ENCODE data around the gene ULK3. TPM values are rescaled to one million over a fixed set of nuclear protein-coding genes. Genes with fewer than 3 reads are reported as not detected.

The ULK3 gene
- total RNA-seq, 1 donor from 2014 or later: 18.3 TPM

DNA sequence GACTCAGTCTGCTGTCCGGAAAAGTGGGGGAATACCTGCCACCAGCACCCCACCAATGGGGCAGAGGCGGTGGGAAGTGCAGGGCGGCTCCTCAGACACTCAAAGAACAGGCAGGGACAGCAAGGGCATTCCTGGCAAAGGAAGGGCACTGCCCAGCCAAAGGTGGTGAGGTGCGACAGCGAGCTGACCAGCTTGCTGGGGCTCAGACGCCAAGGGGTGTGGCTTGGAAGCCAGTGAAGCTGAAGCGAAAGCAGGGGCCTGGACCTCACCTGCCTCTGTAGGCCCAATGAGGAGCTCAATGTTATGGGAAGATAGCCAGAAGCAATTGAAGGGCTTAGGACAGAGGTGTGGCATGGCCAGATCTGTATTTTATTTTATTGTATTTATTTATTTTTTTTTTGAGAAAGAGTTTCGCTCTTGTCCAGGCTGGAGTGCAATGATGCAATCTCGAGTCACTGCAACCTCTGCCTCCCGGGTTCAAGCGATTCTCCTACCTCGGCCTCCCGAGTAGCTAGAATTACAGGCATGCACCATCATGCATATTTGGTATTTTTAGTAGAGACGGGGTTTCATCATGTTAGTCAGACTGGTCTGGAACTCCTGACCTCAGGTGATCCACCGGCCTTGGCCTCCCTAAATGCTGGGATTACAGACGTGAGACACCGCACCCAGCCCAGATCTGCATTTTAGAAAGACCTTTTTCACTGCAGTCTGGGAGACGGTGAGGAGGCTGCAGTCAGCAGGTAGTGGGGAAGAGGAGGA, 34.7 kb downstream of the ULK3 start:
- Histone ChIP-seq H3K9me3 (ENCODE audit: control insufficient read depth in 3 of 3, low read length in 3 of 3) (no peaks in the 10 kb centered on the region), H3K4me3 (ENCODE audit: low read length in 3 of 3) (no peak overlapping the region), H3K4me1 (ENCODE audit: control insufficient read depth in 3 of 3, insufficient read depth in 3 of 3, low read length in 3 of 3) (peaks cover 0 to 9% (median 0%) of the 10 kb centered on the region in 3 donors), H3K27me3 (ENCODE audit: control insufficient read depth in 3 of 3, insufficient read depth in 3 of 3, low read length in 3 of 3) (no peaks in the 10 kb centered on the region), H3K9ac (ENCODE audit: low read depth in 1 of 3, low read length in 3 of 3) (no peak overlapping the region), H3K27ac (ENCODE audit: low read depth, low read length) (no peak overlapping the region), H3K36me3 (ENCODE audit: control insufficient read depth in 3 of 3, insufficient read depth in 3 of 3, low read length in 3 of 3) (peaks cover 4 to 8% (median 7%) of the 10 kb centered on the region in 3 donors)

DNA sequence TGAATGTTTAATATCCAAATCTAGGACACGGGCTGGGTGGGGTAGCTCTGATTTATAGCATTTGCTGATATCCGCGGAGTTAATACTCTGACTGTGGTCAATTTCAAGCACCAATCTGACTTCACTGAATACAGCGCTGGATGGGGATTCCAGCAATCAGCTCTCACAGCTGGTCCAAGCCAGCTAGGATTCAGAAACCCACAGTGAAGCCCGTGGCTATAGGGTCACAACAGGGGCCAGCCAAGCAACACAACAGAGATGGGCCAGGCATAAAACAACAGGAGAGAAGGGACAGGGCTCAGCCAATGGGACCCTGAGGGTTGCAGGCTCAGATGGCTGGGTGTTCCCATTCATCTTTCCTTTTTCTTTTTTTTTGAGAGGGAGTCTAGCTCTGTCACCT, 35.7 kb downstream of the ULK3 start:
- Histone ChIP-seq H3K36me3 (ENCODE audit: control insufficient read depth in 3 of 3, insufficient read depth in 3 of 3, low read length in 3 of 3) (peaks cover 4 to 14% (median 7%) of the 10 kb centered on the region in 3 donors), H3K9me3 (ENCODE audit: control insufficient read depth in 3 of 3, low read length in 3 of 3) (no peaks in the 10 kb centered on the region), H3K4me3 (ENCODE audit: low read length in 3 of 3) (no peak overlapping the region), H3K27ac (ENCODE audit: low read depth, low read length) (no peak overlapping the region), H3K27me3 (ENCODE audit: control insufficient read depth in 3 of 3, insufficient read depth in 3 of 3, low read length in 3 of 3) (no peaks in the 10 kb centered on the region), H3K9ac (ENCODE audit: low read depth in 1 of 3, low read length in 3 of 3) (no peak overlapping the region), H3K4me1 (ENCODE audit: control insufficient read depth in 3 of 3, insufficient read depth in 3 of 3, low read length in 3 of 3) (peaks cover 0 to 9% (median 0%) of the 10 kb centered on the region in 3 donors)

DNA sequence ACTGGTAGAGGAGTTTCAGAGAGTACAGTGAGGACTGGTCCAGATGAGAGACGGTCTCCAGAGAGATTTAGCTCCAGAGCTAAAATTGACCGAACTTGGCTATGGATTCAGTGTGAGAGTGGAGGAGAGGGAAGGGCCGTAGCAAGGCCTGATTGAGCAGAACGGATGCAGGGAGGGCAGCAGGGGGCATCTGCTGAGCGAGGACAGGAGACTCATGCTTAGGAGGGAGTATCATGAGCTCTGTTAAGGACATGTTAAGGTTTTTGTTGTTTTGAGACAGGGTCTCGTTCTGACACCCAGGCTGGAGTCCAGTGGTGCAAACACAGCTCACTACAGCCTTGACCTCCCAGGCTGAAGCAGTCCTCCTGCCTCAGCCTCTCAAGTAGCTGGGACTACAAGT, 38.0 kb downstream of the ULK3 start:
- Histone ChIP-seq H3K9me3 (ENCODE audit: control insufficient read depth in 3 of 3, low read length in 3 of 3) (no peaks in the 10 kb centered on the region), H3K9ac (ENCODE audit: low read depth in 1 of 3, low read length in 3 of 3) (peak overlapping the region in 1 of 3 donors; percentile 40), H3K4me3 (ENCODE audit: low read length in 3 of 3) (no peak overlapping the region), H3K36me3 (ENCODE audit: control insufficient read depth in 3 of 3, insufficient read depth in 3 of 3, low read length in 3 of 3) (peaks cover 16 to 24% (median 21%) of the 10 kb centered on the region in 3 donors), H3K27me3 (ENCODE audit: control insufficient read depth in 3 of 3, insufficient read depth in 3 of 3, low read length in 3 of 3) (no peaks in the 10 kb centered on the region), H3K27ac (ENCODE audit: low read depth, low read length) (no peak overlapping the region), H3K4me1 (ENCODE audit: control insufficient read depth in 3 of 3, insufficient read depth in 3 of 3, low read length in 3 of 3) (peaks cover 2 to 14% (median 4%) of the 10 kb centered on the region in 3 donors)

DNA sequence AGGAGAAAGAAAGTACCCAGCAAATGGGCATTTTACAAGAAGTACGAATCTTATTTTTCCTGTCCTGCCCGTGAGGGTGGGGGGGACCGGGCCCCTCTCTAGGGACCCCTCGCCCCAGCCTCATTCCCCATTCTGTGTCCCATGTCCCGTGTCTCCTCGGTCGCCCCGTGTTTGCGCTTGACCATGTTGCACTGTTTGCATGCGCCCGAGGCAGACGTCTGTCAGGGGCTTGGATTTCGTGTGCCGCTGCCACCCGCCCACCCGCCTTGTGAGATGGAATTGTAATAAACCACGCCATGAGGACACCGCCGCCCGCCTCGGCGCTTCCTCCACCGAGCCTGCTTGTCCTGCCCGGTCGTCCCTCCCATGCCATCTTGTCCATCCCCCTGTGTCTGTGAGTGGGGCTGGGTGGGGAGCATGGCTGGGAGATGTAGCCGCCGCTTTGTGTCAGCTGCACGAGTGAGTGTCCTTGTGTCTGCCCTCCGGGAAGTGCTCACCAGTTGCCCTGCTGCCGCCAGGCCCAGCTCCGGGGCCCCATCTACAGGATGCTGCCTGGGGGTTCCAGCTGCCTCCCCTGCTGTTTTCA, 40.0 kb downstream of the ULK3 start:
- H3K9me3 ChIP-seq (ENCODE audit: control insufficient read depth in 3 of 3, low read length in 3 of 3): no peaks in the 10 kb centered on the region
- no peaks in the 10 kb centered on the region for H3K27me3 ChIP-seq (ENCODE audit: control insufficient read depth in 3 of 3, insufficient read depth in 3 of 3, low read length in 3 of 3)
- peaks cover 24 to 36% (median 26%) of the 10 kb centered on the region in 3 donors for H3K36me3 ChIP-seq (ENCODE audit: control insufficient read depth in 3 of 3, insufficient read depth in 3 of 3, low read length in 3 of 3)

DNA sequence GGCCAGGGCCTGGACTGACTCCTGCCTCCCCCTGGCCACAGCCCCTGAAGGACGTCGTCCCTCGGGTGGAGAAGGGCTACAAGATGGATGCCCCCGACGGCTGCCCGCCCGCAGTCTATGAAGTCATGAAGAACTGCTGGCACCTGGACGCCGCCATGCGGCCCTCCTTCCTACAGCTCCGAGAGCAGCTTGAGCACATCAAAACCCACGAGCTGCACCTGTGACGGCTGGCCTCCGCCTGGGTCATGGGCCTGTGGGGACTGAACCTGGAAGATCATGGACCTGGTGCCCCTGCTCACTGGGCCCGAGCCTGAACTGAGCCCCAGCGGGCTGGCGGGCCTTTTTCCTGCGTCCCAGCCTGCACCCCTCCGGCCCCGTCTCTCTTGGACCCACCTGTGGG, 40.7 kb downstream of the ULK3 start:
- Histone ChIP-seq H3K4me3 (ENCODE audit: low read length in 3 of 3) (no peak overlapping the region), H3K9me3 (ENCODE audit: control insufficient read depth in 3 of 3, low read length in 3 of 3) (no peaks in the 10 kb centered on the region), H3K9ac (ENCODE audit: low read depth in 1 of 3, low read length in 3 of 3) (no peak overlapping the region), H3K27me3 (ENCODE audit: control insufficient read depth in 3 of 3, insufficient read depth in 3 of 3, low read length in 3 of 3) (no peaks in the 10 kb centered on the region), H3K4me1 (ENCODE audit: control insufficient read depth in 3 of 3, insufficient read depth in 3 of 3, low read length in 3 of 3) (peaks cover 14 to 30% (median 27%) of the 10 kb centered on the region in 3 donors), H3K27ac (ENCODE audit: low read depth, low read length) (no peak overlapping the region), H3K36me3 (ENCODE audit: control insufficient read depth in 3 of 3, insufficient read depth in 3 of 3, low read length in 3 of 3) (peaks cover 24 to 36% (median 26%) of the 10 kb centered on the region in 3 donors)

More for the DNA sequence above, 40.0 kb downstream of the ULK3 start:
- Histone ChIP-seq H3K9ac (ENCODE audit: low read depth in 1 of 3, low read length in 3 of 3) (no peak overlapping the region), H3K4me3 (ENCODE audit: low read length in 3 of 3) (no peak overlapping the region), H3K27ac (ENCODE audit: low read depth, low read length) (no peak overlapping the region), H3K4me1 (ENCODE audit: control insufficient read depth in 3 of 3, insufficient read depth in 3 of 3, low read length in 3 of 3) (peaks cover 13 to 27% (median 24%) of the 10 kb centered on the region in 3 donors)

DNA sequence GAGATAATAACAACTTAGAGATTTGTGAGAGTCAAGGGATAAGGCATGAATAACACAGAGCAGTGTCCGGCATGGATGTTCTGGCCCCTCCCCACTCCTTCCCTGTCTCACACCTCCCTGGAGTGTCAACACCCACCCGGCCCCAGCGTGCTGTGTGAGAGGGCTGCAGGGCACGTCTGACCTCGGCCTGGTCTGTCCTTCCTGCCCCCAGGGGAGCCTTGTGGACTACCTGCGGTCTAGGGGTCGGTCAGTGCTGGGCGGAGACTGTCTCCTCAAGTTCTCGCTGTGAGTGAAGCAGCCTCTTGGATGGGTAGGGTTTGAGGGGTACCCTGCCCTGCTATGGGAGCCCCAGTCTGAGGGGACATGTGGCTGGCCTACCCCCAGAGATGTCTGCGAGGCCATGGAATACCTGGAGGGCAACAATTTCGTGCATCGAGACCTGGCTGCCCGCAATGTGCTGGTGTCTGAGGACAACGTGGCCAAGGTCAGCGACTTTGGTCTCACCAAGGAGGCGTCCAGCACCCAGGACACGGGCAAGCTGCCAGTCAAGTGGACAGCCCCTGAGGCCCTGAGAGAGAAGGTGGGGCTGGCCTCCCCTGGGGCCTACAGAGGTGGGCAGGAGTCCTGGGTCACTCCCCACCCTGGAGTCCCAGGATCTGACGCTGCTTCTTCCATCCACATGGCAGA, 41.5 kb downstream of the ULK3 start:
- no peak overlapping the region for H3K9ac ChIP-seq (ENCODE audit: low read depth in 1 of 3, low read length in 3 of 3)
- H3K27ac ChIP-seq (ENCODE audit: low read depth, low read length): no peak overlapping the region
- H3K27me3 ChIP-seq (ENCODE audit: control insufficient read depth in 3 of 3, insufficient read depth in 3 of 3, low read length in 3 of 3): no peaks in the 10 kb centered on the region
- peaks cover 24 to 36% (median 26%) of the 10 kb centered on the region in 3 donors for H3K36me3 ChIP-seq (ENCODE audit: control insufficient read depth in 3 of 3, insufficient read depth in 3 of 3, low read length in 3 of 3)
- no peaks in the 10 kb centered on the region for H3K9me3 ChIP-seq (ENCODE audit: control insufficient read depth in 3 of 3, low read length in 3 of 3)
- peaks cover 14 to 30% (median 27%) of the 10 kb centered on the region in 3 donors for H3K4me1 ChIP-seq (ENCODE audit: control insufficient read depth in 3 of 3, insufficient read depth in 3 of 3, low read length in 3 of 3)
- H3K4me3 ChIP-seq (ENCODE audit: low read length in 3 of 3): no peak overlapping the region

DNA sequence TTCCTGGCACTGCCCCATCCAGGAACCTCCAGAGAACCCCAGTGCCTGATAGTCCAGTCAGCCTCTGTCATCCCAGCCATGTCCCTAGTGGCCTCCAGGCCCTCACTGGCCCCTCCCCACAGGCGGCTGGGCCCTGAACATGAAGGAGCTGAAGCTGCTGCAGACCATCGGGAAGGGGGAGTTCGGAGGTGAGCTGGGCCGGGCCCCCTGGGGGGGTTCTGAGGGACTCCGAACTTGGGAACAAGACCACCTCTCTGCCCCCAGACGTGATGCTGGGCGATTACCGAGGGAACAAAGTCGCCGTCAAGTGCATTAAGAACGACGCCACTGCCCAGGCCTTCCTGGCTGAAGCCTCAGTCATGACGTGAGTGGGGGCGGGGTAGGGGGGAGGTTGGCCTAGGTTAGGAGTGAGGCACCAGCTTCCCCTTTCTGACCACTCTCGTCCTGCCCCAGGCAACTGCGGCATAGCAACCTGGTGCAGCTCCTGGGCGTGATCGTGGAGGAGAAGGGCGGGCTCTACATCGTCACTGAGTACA, 42.3 kb downstream of the ULK3 start:
- H3K36me3 ChIP-seq (ENCODE audit: control insufficient read depth in 3 of 3, insufficient read depth in 3 of 3, low read length in 3 of 3): peaks cover 24 to 36% (median 26%) of the 10 kb centered on the region in 3 donors
- no peak overlapping the region for H3K4me3 ChIP-seq (ENCODE audit: low read length in 3 of 3)
- H3K4me1 ChIP-seq (ENCODE audit: control insufficient read depth in 3 of 3, insufficient read depth in 3 of 3, low read length in 3 of 3): peaks cover 14 to 30% (median 27%) of the 10 kb centered on the region in 3 donors
- no peak overlapping the region for H3K27ac ChIP-seq (ENCODE audit: low read depth, low read length)
- no peaks in the 10 kb centered on the region for H3K9me3 ChIP-seq (ENCODE audit: control insufficient read depth in 3 of 3, low read length in 3 of 3)
- H3K27me3 ChIP-seq (ENCODE audit: control insufficient read depth in 3 of 3, insufficient read depth in 3 of 3, low read length in 3 of 3): no peaks in the 10 kb centered on the region
- H3K9ac ChIP-seq (ENCODE audit: low read depth in 1 of 3, low read length in 3 of 3): no peak overlapping the region

DNA sequence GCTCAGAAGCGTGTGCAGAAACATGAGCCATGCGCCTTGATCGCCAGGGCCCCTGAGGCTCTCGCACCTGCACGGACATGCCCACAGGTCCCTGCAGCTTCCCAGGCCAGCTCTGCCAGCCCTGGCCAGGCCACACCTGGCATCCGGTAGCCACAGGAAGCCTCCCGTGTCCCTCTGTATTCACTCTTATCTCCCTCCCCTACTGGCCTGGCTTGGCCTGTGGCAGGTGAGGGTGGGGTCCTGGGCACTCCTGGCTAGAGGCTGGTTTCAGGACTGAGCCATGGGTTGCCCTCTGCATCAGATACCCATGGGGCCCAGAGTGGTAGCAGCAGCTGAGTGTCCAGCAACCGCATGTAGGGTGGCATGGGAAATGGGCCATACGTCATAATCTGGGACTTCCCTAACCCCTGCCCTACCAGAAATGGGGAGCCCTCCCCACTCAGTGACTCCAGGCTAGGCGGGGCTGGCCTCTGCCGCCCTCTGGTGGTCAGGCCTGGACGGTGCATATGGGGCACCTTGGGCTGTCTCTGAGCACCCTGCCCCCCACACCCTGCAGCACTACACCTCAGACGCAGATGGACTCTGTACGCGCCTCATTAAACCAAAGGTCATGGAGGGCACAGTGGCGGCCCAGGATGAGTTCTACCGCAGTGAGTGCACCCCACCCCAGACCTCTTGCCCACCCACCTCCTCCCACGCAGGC, 42.9 kb downstream of the ULK3 start:
- no peak overlapping the region for H3K4me3 ChIP-seq (ENCODE audit: low read length in 3 of 3)
- H3K27ac ChIP-seq (ENCODE audit: low read depth, low read length): no peak overlapping the region
- peaks cover 24 to 36% (median 27%) of the 10 kb centered on the region in 3 donors for H3K36me3 ChIP-seq (ENCODE audit: control insufficient read depth in 3 of 3, insufficient read depth in 3 of 3, low read length in 3 of 3)

DNA sequence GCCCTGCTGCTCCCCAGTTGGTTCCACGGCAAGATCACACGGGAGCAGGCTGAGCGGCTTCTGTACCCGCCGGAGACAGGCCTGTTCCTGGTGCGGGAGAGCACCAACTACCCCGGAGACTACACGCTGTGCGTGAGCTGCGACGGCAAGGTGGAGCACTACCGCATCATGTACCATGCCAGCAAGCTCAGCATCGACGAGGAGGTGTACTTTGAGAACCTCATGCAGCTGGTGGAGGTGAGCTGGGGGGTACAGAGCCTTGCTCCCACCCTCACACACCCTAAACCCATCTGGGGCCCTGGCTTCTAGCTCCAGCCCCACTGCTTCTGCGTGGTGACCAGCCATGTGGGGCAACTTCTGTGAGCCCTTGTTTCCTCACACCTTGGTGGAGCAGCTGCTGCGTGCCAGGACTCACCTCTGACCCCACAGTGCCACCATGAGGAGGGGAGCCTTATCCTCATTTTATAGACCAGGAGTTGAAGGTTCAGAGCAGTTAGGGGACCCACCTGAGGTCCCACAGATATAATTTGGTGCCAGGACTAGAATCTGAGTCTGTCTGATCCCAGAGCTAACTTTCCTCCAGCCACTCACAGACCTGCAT, 43.6 kb downstream of the ULK3 start:
- no peak overlapping the region for H3K27ac ChIP-seq (ENCODE audit: low read depth, low read length)
- no peak overlapping the region for H3K4me3 ChIP-seq (ENCODE audit: low read length in 3 of 3)
- H3K9ac ChIP-seq (ENCODE audit: low read depth in 1 of 3, low read length in 3 of 3): peak overlapping the region in 2 of 3 donors; percentile 21 to 69

More for the DNA sequence above, 42.9 kb downstream of the ULK3 start:
- Histone ChIP-seq H3K27me3 (ENCODE audit: control insufficient read depth in 3 of 3, insufficient read depth in 3 of 3, low read length in 3 of 3) (no peaks in the 10 kb centered on the region), H3K9ac (ENCODE audit: low read depth in 1 of 3, low read length in 3 of 3) (peak overlapping the region in 1 of 3 donors; percentile 68), H3K9me3 (ENCODE audit: control insufficient read depth in 3 of 3, low read length in 3 of 3) (no peaks in the 10 kb centered on the region), H3K4me1 (ENCODE audit: control insufficient read depth in 3 of 3, insufficient read depth in 3 of 3, low read length in 3 of 3) (peaks cover 14 to 30% (median 27%) of the 10 kb centered on the region in 3 donors)

More for the DNA sequence above, 43.6 kb downstream of the ULK3 start:
- Histone ChIP-seq H3K27me3 (ENCODE audit: control insufficient read depth in 3 of 3, insufficient read depth in 3 of 3, low read length in 3 of 3) (no peaks in the 10 kb centered on the region), H3K36me3 (ENCODE audit: control insufficient read depth in 3 of 3, insufficient read depth in 3 of 3, low read length in 3 of 3) (peaks cover 24 to 36% (median 28%) of the 10 kb centered on the region in 3 donors), H3K4me1 (ENCODE audit: control insufficient read depth in 3 of 3, insufficient read depth in 3 of 3, low read length in 3 of 3) (peaks cover 14 to 30% (median 27%) of the 10 kb centered on the region in 3 donors), H3K9me3 (ENCODE audit: control insufficient read depth in 3 of 3, low read length in 3 of 3) (no peaks in the 10 kb centered on the region)

Measured in skeletal muscle tissue (tissue), 4 donors.